B cell (primary cell): Measurements from ENCODE around the gene AGAP1.

Experiments used
- EZH2 ChIP-seq: IDR thresholded peaks from 2 replicates; pipeline ENCODE4 v1.6.1; 2012; ENCODE audit warnings: borderline replicate concordance, low read depth, mild to moderate bottlenecking, moderate library complexity, low read length; ENCODE audit not compliant: insufficient read depth, poor library complexity, severe bottlenecking
- TF ChIP-seq, protein P1 (sequence below): fragments of 200-600 bp; IDR thresholded peaks from one replicate; pipeline ENCODE4 v1.8.0; 2022; ENCODE audit warnings: antibody characterized with exemption, mild to moderate bottlenecking

DNA sequence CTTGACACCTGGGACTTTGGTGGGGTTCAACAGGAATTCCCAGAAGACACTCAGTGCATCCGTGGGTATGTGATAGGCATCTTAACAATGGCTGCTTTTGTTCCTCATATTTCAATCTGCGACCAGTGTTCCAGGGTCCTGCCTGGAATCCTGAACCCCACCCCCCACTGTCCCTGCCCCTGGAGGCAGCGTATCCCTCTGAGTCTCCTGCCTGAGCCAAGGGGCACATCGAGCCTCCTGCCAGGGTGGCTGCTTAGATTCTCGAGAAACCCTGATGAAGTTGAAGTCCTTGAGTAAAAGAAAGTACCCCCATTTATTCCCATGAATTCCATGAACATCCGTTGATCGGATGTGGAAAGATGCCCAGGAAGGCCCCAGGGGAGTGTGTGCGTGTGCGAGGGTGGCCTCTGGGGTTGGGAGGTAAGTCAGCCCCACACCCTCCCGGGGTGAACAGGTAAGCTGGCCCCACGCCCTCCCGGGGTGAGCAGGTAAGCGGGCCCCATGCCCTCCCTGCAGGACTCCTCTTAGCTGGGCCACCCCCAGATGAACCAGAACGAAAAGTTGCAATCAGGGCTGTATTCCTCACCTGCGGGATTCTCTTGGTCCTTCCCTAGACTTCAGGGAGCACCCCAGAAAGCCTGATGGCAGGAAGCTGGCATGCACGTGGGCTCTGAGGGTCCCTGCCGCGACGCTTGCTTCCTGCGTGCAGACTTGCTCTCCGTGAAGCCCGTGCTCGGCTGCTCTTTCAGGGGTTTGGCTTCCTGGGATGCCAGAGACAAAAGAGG lies 253.3 kb downstream of the AGAP1 start:
- TF ChIP-seq, protein P1, sequence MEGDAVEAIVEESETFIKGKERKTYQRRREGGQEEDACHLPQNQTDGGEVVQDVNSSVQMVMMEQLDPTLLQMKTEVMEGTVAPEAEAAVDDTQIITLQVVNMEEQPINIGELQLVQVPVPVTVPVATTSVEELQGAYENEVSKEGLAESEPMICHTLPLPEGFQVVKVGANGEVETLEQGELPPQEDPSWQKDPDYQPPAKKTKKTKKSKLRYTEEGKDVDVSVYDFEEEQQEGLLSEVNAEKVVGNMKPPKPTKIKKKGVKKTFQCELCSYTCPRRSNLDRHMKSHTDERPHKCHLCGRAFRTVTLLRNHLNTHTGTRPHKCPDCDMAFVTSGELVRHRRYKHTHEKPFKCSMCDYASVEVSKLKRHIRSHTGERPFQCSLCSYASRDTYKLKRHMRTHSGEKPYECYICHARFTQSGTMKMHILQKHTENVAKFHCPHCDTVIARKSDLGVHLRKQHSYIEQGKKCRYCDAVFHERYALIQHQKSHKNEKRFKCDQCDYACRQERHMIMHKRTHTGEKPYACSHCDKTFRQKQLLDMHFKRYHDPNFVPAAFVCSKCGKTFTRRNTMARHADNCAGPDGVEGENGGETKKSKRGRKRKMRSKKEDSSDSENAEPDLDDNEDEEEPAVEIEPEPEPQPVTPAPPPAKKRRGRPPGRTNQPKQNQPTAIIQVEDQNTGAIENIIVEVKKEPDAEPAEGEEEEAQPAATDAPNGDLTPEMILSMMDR: no peak
- TF ChIP-seq EZH2: no peak
